NCI-H1092 treated with DMSO at 0.1 percent for 48 hours (cell line): ENCODE measurements around the gene DUSP22.

Source experiments
- DNase-seq: peaks from one replicate; lab custom pipeline; 2025; lab: John Stamatoyannopoulos, UW

Gene DUSP22

DNA sequence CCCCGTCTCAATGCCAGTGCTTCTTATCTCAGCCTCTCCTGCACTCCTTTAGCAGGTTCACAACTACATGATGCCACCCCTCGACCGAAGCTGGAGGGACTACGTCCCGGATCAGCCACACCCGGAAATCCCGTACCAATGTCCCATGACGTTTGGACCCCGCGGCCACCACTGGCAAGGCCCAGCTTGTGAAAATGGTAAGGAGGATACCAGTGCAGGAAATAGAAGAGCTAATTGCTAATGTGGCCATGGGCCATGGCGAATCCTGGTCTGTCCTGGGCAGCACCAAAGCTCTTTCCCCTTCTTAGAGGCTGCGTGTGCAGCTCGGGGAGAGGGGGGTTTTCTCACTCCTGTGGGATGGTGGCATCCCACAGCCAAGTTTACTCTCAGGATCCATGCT lies 104.8 kb downstream of the DUSP22 start:
- DNase-seq: no peak

GRCh38 chr6:397604-398003 lies 105.3 kb downstream of the DUSP22 start:
- no peak for DNase-seq

DNA sequence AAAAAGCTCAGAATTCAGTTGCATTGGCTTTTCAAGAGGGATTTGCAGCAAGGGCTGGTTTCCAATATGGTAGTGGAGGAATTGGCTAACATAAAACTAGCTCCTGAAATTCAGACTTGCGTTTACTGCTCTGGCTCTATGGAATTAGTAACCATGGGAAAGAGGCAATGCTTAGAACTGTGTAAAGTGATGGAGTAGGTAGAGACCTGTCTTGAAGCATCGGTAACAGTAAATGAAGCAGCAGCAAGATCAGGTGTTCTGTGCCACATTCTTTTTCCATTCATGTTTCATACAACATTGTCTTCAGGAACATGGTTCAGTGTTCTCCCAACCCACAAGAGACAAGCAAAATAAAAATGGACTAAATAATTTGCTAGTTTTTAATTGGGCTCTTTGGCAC lies 105.8 kb downstream of the DUSP22 start:
- no peak for DNase-seq

DNA sequence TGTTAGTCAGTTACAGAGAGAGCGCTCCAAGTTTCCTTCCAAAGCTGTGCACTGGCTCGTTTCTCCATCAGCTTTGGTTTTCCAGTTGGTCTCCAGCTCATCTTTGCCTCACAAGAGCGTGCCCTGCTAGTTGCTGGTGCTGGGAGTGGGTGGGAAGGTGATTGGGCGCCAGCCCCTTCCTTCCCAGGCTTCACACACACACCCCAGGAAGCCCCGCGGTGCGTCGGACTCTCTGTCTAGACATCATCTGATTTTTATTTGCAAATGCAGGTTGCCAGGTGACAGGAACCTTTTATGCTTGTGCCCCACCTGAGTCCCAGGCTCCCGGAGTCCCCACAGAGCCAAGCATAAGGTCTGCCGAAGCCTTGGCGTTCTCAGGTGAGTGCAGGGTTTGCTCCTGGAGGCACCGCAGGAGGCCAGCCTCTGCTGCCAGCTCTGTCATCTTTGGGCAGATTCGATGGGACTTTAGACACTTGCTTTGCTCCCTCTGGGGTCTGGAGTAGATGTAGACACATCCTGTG lies 106.3 kb downstream of the DUSP22 start:
- DNase-seq: no peak

GRCh38 chr6:399785-400534 lies 107.7 kb downstream of the DUSP22 start:
- DNase-seq: no peak

GRCh38 chr6:400815-401214 lies 108.5 kb downstream of the DUSP22 start:
- DNase-seq: no peak
